Measurements from ENCODE around the gene CCND2. TPM values are rescaled to one million over a fixed set of nuclear protein-coding genes. Genes with fewer than 3 reads are reported as not detected.

The CCND2 gene
- total RNA-seq, 4 donors from 2014 or later = 52.2 to 98.6 (median 63.4) TPM

DNA sequence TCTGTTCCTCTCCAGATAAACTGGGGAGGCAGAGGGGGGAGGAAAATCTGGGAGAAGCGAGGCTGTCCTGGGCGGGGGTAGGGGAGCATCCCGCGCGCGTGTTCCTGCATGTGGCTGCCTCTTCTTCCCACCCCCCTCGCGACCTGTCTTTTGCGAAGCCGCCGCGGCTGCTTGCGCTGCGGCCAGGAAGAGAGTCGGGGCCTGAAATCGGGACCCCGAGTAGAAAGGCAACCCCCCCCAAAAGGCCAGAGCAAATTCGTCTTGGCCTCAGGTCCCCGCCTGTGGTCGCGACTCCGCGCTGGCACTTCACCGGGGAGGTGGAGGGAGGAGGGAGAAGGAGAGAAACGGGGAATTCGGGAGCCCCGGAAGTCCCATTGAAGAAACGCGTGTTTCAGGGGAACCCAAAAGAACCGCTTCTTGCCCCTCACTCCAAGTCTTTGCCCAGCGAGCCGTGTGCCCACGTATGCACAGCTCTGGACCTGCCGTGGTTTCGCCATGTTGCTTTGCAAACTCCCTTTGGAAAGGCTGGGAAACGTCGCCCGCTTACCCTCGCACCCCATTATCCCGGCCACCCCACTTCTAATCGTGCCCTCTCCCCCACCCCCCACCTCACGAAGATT, 944 bp downstream of the CCND2 start:
- TF ChIP-seq, protein P1, sequence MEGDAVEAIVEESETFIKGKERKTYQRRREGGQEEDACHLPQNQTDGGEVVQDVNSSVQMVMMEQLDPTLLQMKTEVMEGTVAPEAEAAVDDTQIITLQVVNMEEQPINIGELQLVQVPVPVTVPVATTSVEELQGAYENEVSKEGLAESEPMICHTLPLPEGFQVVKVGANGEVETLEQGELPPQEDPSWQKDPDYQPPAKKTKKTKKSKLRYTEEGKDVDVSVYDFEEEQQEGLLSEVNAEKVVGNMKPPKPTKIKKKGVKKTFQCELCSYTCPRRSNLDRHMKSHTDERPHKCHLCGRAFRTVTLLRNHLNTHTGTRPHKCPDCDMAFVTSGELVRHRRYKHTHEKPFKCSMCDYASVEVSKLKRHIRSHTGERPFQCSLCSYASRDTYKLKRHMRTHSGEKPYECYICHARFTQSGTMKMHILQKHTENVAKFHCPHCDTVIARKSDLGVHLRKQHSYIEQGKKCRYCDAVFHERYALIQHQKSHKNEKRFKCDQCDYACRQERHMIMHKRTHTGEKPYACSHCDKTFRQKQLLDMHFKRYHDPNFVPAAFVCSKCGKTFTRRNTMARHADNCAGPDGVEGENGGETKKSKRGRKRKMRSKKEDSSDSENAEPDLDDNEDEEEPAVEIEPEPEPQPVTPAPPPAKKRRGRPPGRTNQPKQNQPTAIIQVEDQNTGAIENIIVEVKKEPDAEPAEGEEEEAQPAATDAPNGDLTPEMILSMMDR (IDR thresholded peaks at IDR 0.05; ENCODE audit: low read depth) = no peak

DNA sequence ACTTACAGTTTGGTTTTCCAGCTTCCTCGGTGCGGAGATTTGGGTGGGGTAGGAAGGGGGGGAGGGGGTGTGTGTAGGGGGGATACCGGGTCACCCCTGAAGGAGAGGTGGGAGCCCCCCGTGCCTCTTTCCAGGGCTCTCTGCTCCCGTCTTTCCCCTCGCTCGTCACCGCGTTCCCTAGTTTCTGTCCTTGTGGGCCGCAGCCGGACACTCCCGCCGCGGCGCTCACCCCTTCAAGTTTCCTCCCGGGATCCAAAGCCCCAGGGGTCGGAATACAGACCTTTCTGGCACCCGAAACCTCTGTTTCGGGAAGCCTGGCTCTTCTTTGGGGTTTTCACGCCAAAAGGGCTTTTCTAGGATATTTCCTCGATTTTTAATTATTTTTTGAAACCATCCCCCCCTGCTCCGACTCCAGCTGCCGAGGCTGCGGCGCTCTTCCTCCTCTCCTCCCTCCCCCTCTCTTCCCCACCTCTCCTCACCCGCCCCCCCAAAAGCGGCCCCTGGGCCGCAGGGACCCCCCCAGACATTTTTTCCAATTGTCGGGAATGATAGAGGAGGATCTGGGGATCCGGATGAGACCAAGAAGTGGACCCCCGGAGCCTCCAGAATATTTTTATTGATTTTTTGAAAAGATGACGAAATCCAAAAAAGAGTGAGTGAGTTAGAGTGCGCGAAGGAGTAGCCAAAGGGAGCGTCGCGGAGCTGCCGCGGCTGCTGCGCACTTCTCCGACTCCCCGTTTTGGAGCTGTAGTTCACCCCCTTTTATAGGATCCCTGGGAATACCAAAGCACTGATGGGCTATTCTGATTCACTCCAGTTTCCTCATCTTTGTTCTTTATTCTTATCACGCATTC, 1.7 kb downstream of the CCND2 start:
- TF ChIP-seq, protein P1 (IDR thresholded peaks at IDR 0.05; ENCODE audit: low read depth) = no peak

DNA sequence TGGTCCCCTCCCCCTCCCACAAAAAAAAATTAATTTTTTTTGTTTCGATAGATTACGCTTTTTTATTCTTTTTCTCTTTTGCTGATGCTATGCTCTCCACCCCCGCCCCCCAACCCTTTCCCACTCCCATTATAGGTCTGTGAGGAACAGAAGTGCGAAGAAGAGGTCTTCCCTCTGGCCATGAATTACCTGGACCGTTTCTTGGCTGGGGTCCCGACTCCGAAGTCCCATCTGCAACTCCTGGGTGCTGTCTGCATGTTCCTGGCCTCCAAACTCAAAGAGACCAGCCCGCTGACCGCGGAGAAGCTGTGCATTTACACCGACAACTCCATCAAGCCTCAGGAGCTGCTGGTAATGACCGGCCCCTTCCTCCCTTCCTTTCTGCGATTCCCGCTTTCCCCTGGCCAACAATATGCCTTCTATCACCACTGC, 2.3 kb downstream of the CCND2 start:
- TF ChIP-seq, protein P1 (IDR thresholded peaks at IDR 0.05; ENCODE audit: low read depth) = no peak

DNA sequence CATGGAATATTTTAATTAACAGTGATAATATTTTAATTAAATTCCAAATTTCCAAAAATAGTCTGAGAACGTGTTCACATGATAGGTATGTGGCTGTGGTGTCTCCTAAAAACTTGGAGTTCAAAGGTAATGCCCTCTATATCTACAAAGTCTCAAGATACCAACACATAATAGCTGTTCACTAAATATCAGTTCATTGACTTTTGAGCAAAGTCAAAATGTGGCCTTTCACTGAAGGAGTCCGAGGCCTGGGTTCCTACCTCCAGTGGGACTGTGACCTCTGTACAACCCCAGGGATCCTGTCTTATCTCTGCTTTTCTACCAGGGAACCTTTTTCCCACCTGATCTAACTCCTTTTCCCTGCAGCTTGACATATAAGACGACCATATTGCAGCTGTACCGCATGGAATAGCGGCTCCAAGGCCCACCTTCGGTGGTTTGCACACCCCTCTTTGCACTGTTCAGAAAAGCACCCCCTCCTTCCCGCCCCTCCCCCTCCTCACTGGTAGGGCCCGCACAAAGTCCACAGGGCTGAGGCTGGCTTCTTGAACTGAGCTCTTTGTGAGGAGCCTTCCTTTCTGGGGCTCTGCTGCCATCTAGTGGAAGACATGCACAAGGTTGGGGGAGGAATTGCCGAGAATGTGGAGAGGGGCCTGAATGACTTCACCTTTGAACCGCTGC, 3.1 kb downstream of the CCND2 start:
- TF ChIP-seq, protein P1 (IDR thresholded peaks at IDR 0.05; ENCODE audit: low read depth) = no peak

DNA sequence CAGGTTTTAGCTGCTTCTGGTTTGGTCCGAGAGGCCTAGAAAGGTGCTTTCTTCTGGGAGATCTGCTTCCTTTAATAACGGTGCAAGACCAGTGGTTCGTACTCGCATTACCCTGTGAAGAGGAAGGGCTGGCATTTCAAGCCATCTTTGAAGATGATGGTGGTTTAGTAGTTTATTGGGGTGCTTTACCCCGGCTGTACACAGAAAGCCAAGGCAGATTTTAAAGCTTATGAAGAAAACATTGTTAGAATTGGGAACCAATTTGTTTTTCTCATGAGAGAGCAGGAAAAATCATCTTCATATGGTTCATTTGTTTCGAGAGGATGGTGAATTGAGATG, 3.6 kb downstream of the CCND2 start:
- TF ChIP-seq, protein P1 (IDR thresholded peaks at IDR 0.05; ENCODE audit: low read depth) = no peak

DNA sequence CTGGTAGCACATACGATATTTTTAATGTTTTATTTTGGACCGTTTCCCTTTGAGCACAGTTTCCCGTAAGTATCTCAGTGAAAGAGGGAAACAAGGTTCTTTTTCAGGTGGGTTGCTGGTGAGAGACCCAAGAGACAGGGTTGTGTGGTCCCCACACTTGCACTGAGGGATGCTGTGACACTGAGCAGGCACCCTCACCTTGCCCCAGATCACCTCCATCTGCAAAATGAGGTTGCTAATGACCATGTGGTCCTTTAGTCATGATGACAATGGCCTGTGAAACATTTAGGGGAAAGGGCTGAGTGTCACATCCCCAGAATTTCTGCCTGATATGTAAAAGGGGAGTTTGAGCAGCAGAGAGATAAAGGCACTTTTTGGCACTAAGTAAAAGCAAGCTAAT, 4.3 kb downstream of the CCND2 start:
- TF ChIP-seq, protein P1 (IDR thresholded peaks at IDR 0.05; ENCODE audit: low read depth) = no peak
